Limb (tissue), 2 donors: ENCODE results near the gene FBLN1.
"Not testable (repeated sequence)": the region's sequence is repeated elsewhere in the genome, so short reads cannot be mapped to it uniquely, and the experiment has no call there.

Source experiments
- DNase-seq, 2 donors: peaks; one replicate each; pipeline ENCODE4 v3.0.0-alpha.2; 2016; ENCODE audit errors: extremely low spot score in 2 of 2

Gene FBLN1

GRCh38 chr22:45502215-45503049 lies at the start of gene FBLN1:
Gene FBLN1 (plus strand): TSS chr22:45502883. CDS start chr22:45502986, 103 bp downstream.
- peak; percentile 54 to 84 for DNase-seq

- DNase-seq = peak in 1 of 2 donors; percentile 20
Observed at GRCh38 chr22:45453764-45454163, 48.9 kb upstream of the FBLN1 start.

GRCh38 chr22:45454275-45454674 lies 48.4 kb upstream of the FBLN1 start:
- DNase-seq = no peak

- no peak for DNase-seq
Observed at GRCh38 chr22:45455212-45455611, 47.5 kb upstream of the FBLN1 start.

- no peak for DNase-seq
Observed at GRCh38 chr22:45455621-45456020, 47.1 kb upstream of the FBLN1 start.

- DNase-seq = no peak
Observed at GRCh38 chr22:45456811-45457210, 45.9 kb upstream of the FBLN1 start.

- no peak for DNase-seq
Observed at GRCh38 chr22:45458532-45458931, 44.2 kb upstream of the FBLN1 start.

GRCh38 chr22:45459235-45459634 lies 43.4 kb upstream of the FBLN1 start:
- DNase-seq = no peak

GRCh38 chr22:45460288-45461109 lies 42.2 kb upstream of the FBLN1 start:
- peak; percentile 79 to 93 for DNase-seq

- DNase-seq = no peak
Observed at GRCh38 chr22:45462034-45462655, 40.5 kb upstream of the FBLN1 start.

- not testable (repeated sequence) for DNase-seq
Observed at GRCh38 chr22:45463691-45464090, 39.0 kb upstream of the FBLN1 start.

- DNase-seq = no peak
Observed at GRCh38 chr22:45465633-45466032, 37.0 kb upstream of the FBLN1 start.

- no peak for DNase-seq
Observed at GRCh38 chr22:45468872-45469271, 33.8 kb upstream of the FBLN1 start.

GRCh38 chr22:45469281-45470073 lies 33.2 kb upstream of the FBLN1 start:
- DNase-seq = peak in 1 of 2 donors; percentile 71

GRCh38 chr22:45470871-45471270 lies 31.8 kb upstream of the FBLN1 start:
- no peak for DNase-seq

GRCh38 chr22:45472426-45472825 lies 30.3 kb upstream of the FBLN1 start:
- no peak for DNase-seq

- no peak for DNase-seq
Observed at GRCh38 chr22:45473626-45474237, 29.0 kb upstream of the FBLN1 start.

GRCh38 chr22:45475063-45475747 lies 27.5 kb upstream of the FBLN1 start:
- peak in 1 of 2 donors; percentile 71 for DNase-seq

- DNase-seq = no peak
Observed at GRCh38 chr22:45475851-45476514, 26.7 kb upstream of the FBLN1 start.

GRCh38 chr22:45476814-45477213 lies 25.9 kb upstream of the FBLN1 start:
- no peak for DNase-seq
